MG63 (cell line): Measurements from ENCODE around the gene ARFGAP1. TPM values are rescaled to one million over a fixed set of nuclear protein-coding genes. Genes with fewer than 3 reads are reported as not detected.

Experiments
- DNase-seq: peaks from one replicate; pipeline ENCODE4 v3.0.0-alpha.2; 2020
- H3K27me3 ChIP-seq: fragments of 250-450 bp; sonication (Bioruptor Pico); 2 replicates; pipeline ENCODE4 v1.5.1; 2020; ENCODE audit warnings: mild to moderate bottlenecking, moderate library complexity
- H3K36me3 ChIP-seq: fragments of 250-450 bp; sonication (Bioruptor Pico); 2 replicates; pipeline ENCODE4 v1.5.1; 2020; ENCODE audit warnings: mild to moderate bottlenecking, moderate library complexity
- H3K4me3 ChIP-seq: fragments of 250-450 bp; sonication (Bioruptor Pico); 2 replicates; pipeline ENCODE4 v1.5.1; 2020; ENCODE audit warnings: mild to moderate bottlenecking, moderate library complexity
- H3K9me3 ChIP-seq: fragments of 250-450 bp; sonication (Bioruptor Pico); 2 replicates; pipeline ENCODE4 v1.5.1; 2020; ENCODE audit warnings: mild to moderate bottlenecking, moderate library complexity
- total RNA-seq: library from RNA; depleted of rRNA; stranded (reverse); fragments of >200 nt; shearing (Covaris generic); gene quantifications from 2 replicates; pipeline ENCODE4 v1.2.3, GENCODE V29; 2014; ENCODE audit warnings: low replicate concordance

ARFGAP1 gene
- total RNA-seq, 1 experiment from 2014 or later: 83.8 TPM

DNA sequence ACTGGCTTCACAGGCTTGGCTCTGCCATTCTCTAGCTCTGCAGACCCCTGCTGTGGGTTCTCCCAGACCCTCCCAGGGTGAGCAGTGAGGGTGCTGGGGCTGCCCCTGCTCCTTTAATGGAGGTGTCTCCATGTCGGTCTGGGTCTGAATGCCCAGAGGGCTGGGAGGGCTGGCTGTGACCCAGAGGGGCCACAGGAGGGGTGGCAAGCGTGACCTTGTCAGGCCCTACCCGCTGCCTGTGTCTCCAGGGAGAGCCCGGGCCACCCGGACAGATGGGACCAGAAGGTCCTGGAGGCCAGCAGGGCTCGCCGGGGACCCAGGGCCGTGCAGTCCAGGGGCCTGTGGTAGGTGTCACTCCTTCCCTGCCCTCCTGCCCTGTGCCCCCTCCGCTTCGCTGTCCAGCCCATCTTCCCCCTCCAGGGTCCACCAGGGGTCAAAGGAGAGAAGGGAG lies 52.4 kb downstream of the ARFGAP1 start:
- Histone ChIP-seq H3K4me3 (no peak overlapping the region), H3K9me3 (no peaks in the 10 kb centered on the region), H3K36me3 (no peaks in the 10 kb centered on the region), H3K27me3 (0 out of 2 replicates have a peak, but pooled peaks cover 3% of the 10 kb centered on the region)
- no peak for DNase-seq

DNA sequence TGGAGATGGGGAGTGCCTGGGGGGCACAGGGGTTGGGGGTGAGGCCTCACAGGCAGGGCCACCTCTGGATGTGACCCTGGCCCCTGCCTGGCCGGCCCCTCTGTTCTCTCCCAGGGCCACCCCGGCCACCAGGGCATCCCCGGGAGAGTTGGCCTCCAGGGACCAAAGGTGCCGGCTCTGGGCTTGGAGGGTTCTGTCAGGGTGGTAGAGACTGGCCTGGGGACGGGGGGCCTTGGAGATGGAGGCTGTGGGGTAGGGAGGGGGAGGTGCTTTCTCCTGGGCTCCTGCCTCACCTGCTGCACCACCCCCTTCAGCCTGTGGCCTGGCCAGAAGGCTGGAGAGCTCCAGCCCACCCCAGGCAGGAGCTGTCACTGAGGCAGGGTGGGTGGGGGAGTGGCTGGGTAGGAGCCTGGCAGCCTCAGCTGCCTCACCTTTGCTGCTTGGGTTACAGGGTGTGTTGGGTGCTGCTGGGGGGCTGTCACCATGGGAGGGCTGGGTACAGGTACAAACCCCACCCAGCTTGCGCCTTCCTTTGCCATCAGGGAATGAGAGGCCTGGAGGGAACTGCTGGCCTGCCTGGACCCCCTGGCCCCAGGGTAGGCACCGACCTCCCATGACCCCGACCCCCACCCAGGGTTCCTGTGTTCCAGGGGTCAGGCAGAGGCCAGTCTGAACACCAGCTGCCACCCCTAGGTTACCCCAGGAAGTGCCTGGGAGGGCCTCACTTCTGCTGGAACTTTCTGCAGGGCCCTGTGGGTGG lies 53.1 kb downstream of the ARFGAP1 start:
- Histone ChIP-seq H3K27me3 (0 out of 2 replicates have a peak, but pooled peaks cover 3% of the 10 kb centered on the region), H3K9me3 (no peaks in the 10 kb centered on the region), H3K36me3 (no peaks in the 10 kb centered on the region), H3K4me3 (no peak overlapping the region)
- DNase-seq: no peak

DNA sequence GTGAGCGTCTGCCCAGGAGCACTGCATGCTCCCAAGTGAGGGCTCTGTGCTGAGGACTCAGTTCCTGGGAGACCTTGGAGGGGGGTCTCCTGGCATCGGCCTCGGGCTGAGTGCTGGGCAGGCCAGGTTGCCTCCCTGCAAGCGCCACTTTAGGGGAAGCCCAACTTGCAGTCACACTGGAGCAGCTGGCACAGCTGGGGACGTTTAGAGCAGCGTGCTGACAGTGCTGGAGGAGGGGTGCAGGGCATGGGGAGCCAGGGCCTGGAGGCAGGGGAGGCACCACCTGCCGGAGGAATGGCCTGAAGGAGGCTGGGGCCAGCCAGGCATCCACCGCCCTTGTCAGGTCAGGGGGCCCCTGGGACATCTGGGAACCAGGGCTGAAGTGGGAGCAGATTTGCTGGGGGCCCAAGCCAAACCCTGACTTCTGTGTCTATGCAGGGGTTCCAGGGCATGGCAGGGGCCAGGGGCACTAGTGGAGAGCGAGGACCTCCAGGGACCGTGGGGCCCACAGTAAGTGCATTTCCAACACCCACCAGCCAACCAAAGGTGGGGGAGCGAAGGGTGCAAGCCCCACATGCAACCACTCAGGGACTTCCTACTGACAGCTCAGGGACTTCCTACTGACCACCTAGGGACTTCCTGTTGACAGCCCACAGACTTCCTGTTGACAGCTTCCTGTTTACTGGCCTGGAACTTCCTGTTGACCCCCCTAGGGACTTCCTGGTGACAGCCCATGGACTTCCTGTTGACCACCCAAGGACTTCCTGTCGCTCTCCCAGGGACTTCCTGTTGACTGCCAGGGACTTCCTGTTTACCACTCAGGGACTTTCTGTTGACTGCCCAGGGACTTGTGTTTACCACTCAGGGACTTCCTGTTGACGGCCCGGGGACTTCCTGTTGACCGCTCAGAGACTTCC lies 54.0 kb downstream of the ARFGAP1 start:
- 0 out of 2 replicates have a peak, but pooled peaks cover 3% of the 10 kb centered on the region for H3K27me3 ChIP-seq
- DNase-seq: no peak
- no peaks in the 10 kb centered on the region for H3K36me3 ChIP-seq
- no peak overlapping the region for H3K4me3 ChIP-seq
- no peaks in the 10 kb centered on the region for H3K9me3 ChIP-seq

DNA sequence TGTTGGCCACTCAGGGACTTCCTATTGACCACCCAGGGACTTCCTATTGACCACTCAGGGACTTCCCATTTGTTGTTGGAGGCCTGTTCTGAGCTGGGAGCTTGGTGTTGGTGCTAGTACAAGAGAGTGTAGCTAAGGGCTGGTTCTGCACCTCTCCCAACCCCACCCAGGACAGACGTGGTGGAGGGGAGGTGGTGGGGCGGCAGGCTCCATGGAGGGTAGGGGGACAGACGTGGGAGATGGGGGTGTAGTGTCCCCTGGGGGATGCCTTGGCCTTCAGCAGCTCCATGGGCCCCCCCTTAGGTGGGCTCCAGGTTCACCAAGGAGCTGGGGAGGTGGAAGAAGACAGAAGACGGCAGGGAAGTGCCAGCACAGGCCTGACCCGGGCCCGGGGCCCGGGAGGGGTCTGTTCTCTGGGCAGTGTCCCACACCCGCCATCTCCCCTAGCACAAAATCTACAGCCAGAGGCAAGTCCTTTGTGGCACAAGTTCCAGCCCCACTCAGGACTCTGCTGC lies 54.7 kb downstream of the ARFGAP1 start:
- H3K4me3 ChIP-seq: no peak overlapping the region
- H3K27me3 ChIP-seq: peaks cover 3% of the 10 kb centered on the region; the same call in 1 of the 2 replicates
- DNase-seq: no peak
- H3K9me3 ChIP-seq: 0 out of 2 replicates have a peak, but pooled peaks cover 2% of the 10 kb centered on the region
- H3K36me3 ChIP-seq: no peaks in the 10 kb centered on the region

DNA sequence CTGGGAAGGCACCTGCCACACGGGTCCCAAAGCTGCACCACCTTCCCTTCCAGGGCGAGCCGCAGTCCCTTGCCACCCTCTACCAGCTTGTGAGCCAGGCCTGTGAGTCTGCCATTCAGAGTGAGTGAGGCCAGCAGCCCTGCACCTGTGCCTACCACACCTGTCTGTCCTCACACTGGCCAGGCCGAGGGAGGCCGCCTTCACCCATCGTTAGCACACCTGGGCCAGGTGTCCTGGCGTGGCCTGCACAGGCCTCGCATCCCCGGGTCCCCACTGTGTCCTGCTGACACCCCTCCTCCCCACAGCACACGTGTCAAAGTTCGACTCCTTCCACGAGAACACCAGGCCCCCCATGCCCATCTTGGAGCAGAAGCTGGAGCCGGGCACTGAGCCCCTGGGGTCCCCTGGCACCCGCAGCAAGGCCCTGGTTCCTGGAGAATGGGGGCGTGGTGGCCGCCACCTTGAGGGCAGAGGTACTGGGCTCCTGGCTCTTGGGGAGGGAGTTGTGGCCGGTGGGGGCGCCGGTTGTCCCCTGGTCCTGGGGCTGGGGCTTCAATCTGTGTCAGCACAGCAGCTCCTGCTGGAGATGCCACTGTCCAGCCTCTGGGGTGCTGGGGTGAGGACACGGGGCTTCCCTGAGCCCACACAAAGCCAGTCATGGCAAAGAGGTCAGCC lies 55.5 kb downstream of the ARFGAP1 start:
- no peak for DNase-seq
- no peaks in the 10 kb centered on the region for H3K36me3 ChIP-seq
- H3K27me3 ChIP-seq: no peaks in the 10 kb centered on the region; the same call in 1 of the 2 replicates
- H3K9me3 ChIP-seq: 0 out of 2 replicates have a peak, but pooled peaks cover 2% of the 10 kb centered on the region
- no peak overlapping the region for H3K4me3 ChIP-seq

DNA sequence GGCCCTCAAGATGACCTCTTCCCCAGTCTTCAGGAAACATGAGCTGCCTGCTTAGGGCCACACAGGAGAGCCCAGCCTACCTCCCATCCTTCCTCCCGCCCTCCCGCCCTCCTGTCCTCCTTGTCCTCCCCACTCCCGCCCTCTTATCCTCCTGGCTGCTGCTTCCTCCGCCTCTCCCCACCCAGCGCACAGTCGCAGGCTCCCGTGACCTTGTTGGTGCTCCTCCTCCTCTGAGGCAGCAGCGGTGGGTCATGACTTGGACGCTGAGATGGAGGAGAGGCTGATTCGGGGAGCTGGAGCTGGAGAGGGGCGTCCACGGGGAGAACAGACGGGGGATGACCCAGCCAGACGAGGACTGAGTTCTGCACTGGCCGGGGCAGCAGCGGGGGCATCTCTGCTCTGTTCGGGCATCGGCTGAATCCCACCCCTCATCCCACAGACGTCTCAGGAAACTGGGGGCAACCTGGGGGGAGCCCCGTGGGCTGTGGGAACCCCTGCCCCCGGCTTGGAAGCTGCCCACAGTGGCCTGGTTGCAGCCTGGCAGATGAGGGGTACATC lies 56.2 kb downstream of the ARFGAP1 start:
- no peaks in the 10 kb centered on the region; the same call in 1 of the 2 replicates for H3K27me3 ChIP-seq
- H3K36me3 ChIP-seq: no peaks in the 10 kb centered on the region
- no peak for DNase-seq

DNA sequence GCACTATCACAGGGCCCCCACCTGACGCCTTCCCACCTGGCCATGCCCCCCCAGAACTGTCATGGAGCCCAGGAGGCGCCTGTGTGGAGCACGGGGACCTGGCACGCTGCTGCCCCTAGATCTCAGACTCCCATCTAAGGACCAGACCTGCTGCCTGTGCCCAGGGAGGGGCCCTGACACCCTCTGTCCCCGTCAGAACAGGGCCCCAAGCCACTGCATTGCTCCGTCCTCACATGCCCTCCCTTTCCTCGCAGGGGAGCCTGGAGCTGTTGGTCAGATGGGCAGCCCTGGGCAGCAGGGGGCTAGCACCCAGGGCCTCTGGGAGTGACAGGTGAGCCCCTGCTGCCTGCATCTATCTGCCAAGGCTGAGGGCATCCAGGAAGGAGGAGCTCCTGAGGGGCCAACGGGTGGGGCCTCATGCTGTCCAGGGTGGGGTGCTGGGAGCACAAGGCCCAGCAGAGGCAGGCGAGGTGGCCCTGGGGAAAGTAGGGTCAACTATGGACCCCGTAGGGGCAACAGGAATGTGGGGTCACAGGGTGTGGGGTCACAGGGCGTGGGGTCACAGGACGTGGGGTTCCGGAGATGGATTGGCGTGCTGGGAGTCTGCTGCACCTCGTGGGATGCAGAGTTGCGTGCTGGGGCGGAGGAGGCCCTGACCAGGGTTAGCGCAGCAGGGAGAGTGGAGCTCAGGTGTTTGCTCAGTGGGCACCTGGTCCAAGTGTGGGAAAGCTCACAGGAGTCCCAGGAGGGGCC lies 56.9 kb downstream of the ARFGAP1 start:
- Histone ChIP-seq H3K36me3 (no peaks in the 10 kb centered on the region), H3K4me3 (no peak overlapping the region), H3K9me3 (0 out of 2 replicates have a peak, but pooled peaks cover 2% of the 10 kb centered on the region), H3K27me3 (peaks cover under 1% of the 10 kb centered on the region; the same call in 1 of the 2 replicates)
- no peak for DNase-seq

More for the DNA sequence above, 56.2 kb downstream of the ARFGAP1 start:
- H3K4me3 ChIP-seq: no peak overlapping the region
- 0 out of 2 replicates have a peak, but pooled peaks cover 2% of the 10 kb centered on the region for H3K9me3 ChIP-seq

DNA sequence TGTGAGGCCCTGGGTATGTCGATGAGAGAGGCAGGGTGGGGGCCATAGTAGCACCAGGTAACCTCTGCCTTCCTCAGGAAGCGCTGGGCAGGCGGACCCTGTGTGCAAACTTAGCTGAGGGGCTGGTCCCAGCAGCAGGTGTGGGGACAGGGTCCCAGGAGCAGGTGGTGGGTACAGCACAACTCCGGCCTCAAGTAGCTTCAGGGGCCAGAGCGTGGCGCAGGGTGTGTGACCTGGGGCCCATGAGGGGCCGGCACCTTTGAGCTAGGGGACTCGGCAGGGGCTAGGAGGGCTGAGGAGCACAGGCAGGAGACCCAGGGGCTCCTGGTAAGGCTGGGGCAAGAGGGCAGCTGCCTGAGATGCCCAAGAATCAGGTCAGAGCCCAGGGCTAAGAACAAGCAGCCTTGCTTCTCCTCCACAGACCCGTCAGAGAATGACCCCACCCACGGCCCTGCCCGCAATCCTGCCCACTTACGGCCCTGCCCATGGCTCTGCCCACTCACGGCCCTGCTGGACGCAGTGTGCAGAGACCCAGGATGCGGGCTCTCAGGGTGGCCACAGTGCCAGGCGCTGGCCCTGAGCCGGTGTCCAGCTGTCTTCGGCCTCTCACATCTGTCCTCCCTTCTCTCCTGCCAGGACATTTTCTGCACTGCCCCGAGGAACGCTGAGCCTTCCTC lies 57.6 kb downstream of the ARFGAP1 start:
- no peak for DNase-seq
- 0 out of 2 replicates have a peak, but pooled peaks cover 2% of the 10 kb centered on the region for H3K9me3 ChIP-seq
- H3K4me3 ChIP-seq: no peak overlapping the region
- H3K27me3 ChIP-seq: peaks cover 3% of the 10 kb centered on the region; the same call in 1 of the 2 replicates
- H3K36me3 ChIP-seq: no peaks in the 10 kb centered on the region

DNA sequence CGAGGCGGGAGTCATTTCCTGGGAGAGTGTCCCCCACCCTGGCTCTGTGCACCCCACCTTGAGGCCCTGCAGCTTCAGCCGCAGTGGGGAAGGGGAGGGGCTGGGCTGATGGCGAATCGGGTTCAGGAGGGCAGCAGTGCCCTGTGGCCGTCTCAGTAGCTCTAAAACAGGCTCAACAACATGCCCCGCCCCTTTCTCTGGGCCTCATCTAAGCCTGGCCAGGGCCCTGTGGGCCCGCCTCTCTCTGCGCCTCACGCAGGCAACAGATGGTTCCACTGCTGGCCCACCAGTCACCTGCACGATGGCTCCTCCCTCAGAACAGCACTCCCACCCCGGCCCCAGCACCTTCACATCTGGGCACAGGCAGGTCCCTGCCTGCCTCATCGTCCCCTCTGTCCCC lies 58.3 kb downstream of the ARFGAP1 start:
- Histone ChIP-seq H3K4me3 (no peak overlapping the region), H3K27me3 (peaks cover 7% of the 10 kb centered on the region), H3K36me3 (no peaks in the 10 kb centered on the region), H3K9me3 (0 out of 2 replicates have a peak, but pooled peaks cover 2% of the 10 kb centered on the region)
- no peak for DNase-seq

DNA sequence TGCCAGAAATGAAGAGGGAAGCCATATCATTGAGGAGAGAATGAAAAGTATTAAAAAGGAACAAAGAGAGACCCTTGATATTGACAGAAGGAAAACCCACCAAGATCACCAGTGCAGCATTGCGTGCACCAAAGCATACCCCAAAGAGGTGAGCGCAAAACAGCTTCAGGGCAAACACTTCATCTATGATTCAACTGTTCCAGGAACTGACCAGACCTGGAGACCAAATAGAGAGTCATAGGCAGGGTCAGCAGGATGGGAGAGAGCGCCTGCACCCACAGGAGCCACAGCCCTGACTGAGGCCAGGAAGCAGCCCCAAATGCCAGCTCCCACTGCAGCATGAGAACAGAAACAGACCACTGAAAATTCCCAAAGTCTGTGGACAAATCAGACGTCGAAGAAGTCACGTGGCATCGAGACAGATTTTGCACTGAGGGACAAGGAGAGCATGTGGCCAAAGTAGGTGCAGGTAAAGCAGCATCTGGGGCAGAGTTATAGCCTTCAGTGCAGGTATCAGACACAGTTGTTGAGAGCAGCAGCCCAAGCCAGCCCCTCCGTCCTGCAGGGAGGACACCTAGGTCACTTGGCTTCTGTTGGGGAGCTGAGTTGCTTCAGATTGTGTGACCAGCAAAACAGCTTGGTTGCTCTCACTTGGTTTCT lies 59.3 kb downstream of the ARFGAP1 start:
- Histone ChIP-seq H3K27me3 (peaks cover 12% of the 10 kb centered on the region), H3K9me3 (0 out of 2 replicates have a peak, but pooled peaks cover 2% of the 10 kb centered on the region)
- no peak for DNase-seq

DNA sequence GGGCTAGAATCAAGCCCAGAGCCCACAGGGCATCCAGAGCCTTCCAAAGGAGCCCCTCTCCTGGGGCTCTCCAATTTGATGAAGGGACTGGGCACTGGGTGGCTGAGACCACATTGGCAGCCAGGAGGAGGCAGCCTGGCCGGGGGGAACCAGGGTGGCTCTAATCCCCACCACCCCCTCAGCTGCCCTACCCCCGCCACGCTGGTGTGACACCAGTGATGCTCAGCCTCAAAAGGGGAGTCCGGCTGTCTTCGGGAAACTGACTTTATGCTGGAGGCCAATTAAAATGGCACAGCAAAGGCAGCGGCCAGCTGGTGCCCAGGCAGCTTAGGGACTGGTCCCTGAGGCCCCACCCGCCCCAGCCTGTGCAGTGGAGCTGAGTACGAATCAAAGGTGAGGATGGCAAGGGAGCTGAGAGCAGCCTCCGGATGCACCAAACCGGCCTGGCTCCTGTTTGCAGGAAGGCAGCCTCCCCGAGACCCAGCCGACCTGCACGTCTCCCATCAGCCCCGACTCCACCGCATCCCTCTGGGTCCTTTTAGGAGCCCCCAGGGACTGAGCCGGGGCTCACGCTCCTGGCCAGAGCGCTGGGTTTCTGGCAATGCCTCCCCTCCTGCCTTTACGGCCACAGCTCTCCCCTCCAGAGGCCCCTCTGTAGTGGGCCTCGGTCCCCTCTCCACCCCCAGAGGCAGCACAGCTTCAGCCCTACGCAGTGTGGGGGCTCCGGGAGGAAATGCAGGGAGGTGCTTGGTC lies 60.1 kb downstream of the ARFGAP1 start:
- Histone ChIP-seq H3K4me3 (no peak overlapping the region), H3K27me3 (peaks cover 18% of the 10 kb centered on the region), H3K36me3 (no peaks in the 10 kb centered on the region), H3K9me3 (0 out of 2 replicates have a peak, but pooled peaks cover 2% of the 10 kb centered on the region)
- no peak for DNase-seq

More for the DNA sequence above, 59.3 kb downstream of the ARFGAP1 start:
- Histone ChIP-seq H3K4me3 (no peak overlapping the region), H3K36me3 (no peaks in the 10 kb centered on the region)

DNA sequence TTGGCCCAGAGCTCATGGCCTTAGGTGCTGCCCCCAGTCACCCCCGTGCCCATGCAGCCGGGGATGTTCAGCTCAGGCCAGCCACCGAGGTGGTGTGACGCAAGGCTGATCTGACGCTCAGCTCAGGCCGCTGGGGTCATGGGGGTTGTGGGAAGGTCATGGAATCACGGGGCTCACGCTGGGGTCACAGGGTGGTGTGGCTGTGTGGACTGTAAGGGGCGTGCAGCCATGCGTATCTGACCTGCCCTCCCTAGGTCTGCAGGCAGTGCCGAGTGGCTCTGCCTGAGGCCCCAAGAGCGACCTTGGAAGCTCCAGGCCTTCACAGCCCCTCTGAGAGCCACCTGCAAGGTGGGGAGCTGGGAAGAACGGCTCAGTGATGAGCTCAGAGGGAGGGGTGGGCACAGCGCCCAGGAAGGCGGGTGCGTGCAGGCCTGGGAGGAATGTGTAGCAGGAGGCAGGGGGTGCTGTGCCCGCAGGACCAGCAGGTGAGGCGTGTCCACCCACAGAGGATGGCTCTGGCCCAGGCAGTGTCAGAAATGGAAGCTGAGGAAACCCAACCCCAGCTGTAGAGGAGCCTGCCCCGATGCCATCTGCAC lies 60.7 kb downstream of the ARFGAP1 start:
- H3K36me3 ChIP-seq: no peaks in the 10 kb centered on the region
- H3K27me3 ChIP-seq: peaks cover 25% of the 10 kb centered on the region
- 0 out of 2 replicates have a peak, but pooled peaks cover 2% of the 10 kb centered on the region for H3K9me3 ChIP-seq
- H3K4me3 ChIP-seq: no peak overlapping the region
- DNase-seq: no peak

DNA sequence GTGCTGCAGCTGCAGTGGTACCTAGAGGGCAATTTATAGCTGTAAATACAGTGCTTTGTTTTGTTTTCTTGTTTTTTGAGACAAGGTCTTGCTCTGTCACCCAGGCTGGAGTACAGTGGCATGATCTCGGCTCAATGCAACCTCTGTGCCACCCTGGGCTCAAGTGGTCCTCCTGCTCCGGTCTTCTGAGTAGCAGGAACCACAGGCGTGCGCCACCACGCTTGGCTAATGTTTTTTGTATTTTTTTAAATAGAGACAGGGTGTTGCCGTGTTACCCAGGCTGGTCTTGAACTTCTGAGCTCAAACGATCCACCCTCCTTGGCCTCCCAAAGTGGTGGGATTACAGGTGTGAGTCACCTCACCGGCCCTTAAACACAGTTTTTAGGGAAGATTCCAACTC lies 61.7 kb downstream of the ARFGAP1 start:
- H3K4me3 ChIP-seq: no peak overlapping the region
- peaks cover 33% of the 10 kb centered on the region for H3K27me3 ChIP-seq
- no peaks in the 10 kb centered on the region for H3K36me3 ChIP-seq
- H3K9me3 ChIP-seq: 0 out of 2 replicates have a peak, but pooled peaks cover 2% of the 10 kb centered on the region
- DNase-seq: no peak
